A673 (cell line): Measurements from ENCODE around the gene GPD2. TPM values are rescaled to one million over a fixed set of nuclear protein-coding genes. Genes with fewer than 3 reads are reported as not detected.

ENCODE experiments used
- BruUV-seq: library from RNA; stranded (reverse); fragments of 400-500 nt; replicated peaks from 2 replicates; lab custom pipeline; 2021; lab: Mats Ljungman, UMichigan
- CTCF ChIA-PET: fragments of 300-600 bp; sonication (Branson Sonifier 250); formaldehyde crosslinking; loops from one replicate; lab custom pipeline; 2022; ENCODE audit warnings: antibody characterized with exemption; lab: Charles Lee
- POLR2A ChIA-PET: fragments of 300-600 bp; sonication (Branson Sonifier 250); formaldehyde crosslinking; loops from one replicate; lab custom pipeline; 2022; ENCODE audit warnings: antibody characterized with exemption; ENCODE audit not compliant: low non-redundant PET; lab: Charles Lee
- DNase-seq: peaks from one replicate; pipeline ENCODE4 v3.0.0-alpha.2; 2015; ENCODE audit warnings: low spot score
- H3K27ac ChIP-seq: fragments of 200-600 bp; sonication (generic); 2 replicates; pipeline ENCODE4 v1.5.1; 2016; ENCODE audit warnings: mixed run types, low read depth, mild to moderate bottlenecking, mixed read lengths, antibody characterized with exemption, low read length; ENCODE audit not compliant: poor library complexity, severe bottlenecking
- H3K27me3 ChIP-seq: fragments of 200-600 bp; sonication (generic); replicated peaks from 2 replicates; pipeline ENCODE4 v1.6.1; 2017; ENCODE audit warnings: mixed run types, low read depth, mild to moderate bottlenecking, mixed read lengths, antibody characterized with exemption, low read length; ENCODE audit not compliant: insufficient read depth, poor library complexity
- H3K36me3 ChIP-seq: fragments of 200-600 bp; sonication (generic); 2 replicates; pipeline ENCODE4 v1.6.1; 2016; ENCODE audit warnings: mixed run types, mild to moderate bottlenecking, mixed read lengths, antibody characterized with exemption, low read length; ENCODE audit not compliant: insufficient read depth, poor library complexity, severe bottlenecking
- H3K4me1 ChIP-seq: fragments of 200-600 bp; sonication (generic); 2 replicates; pipeline ENCODE4 v1.6.1; 2017; ENCODE audit warnings: mixed run types, mild to moderate bottlenecking, mixed read lengths, antibody characterized with exemption, low read length; ENCODE audit not compliant: insufficient read depth, poor library complexity, severe bottlenecking
- H3K4me3 ChIP-seq: fragments of 200-600 bp; sonication (generic); 2 replicates; pipeline ENCODE4 v1.5.1; 2016; ENCODE audit warnings: low read depth, mixed run types, mild to moderate bottlenecking, mixed read lengths, low read length; ENCODE audit not compliant: poor library complexity, severe bottlenecking
- H3K9me3 ChIP-seq: fragments of 200-600 bp; sonication (generic); 2 replicates; pipeline ENCODE4 v1.6.1; 2016; ENCODE audit warnings: mixed run types, low read depth, mild to moderate bottlenecking, mixed read lengths, antibody characterized with exemption, low read length; ENCODE audit not compliant: poor library complexity, severe bottlenecking
- CTCF ChIP-seq: fragments of 300-800, 200-600 bp; sonication (generic); conservative IDR thresholded peaks from 2 replicates; pipeline ENCODE4 v1.5.1; 2017; ENCODE audit warnings: low read depth, mild to moderate bottlenecking, antibody characterized with exemption, low read length, moderate library complexity, mixed read lengths
- EZH2 ChIP-seq: fragments of 200-600 bp; sonication (generic); IDR thresholded peaks from 2 replicates; pipeline ENCODE4 v1.6.1; 2017; ENCODE audit warnings: borderline replicate concordance, low read depth, mild to moderate bottlenecking, mixed read lengths, antibody characterized with exemption, low read length; ENCODE audit not compliant: poor library complexity, severe bottlenecking
- intact Hi-C: fragments of 100-400 bp; cut with micrococcal nuclease; formaldehyde crosslinking; loops from one replicate; pipeline ENCODE4 v1.10.0; 2022; ENCODE audit not compliant: unreplicated experiment
- total RNA-seq: library from RNA; stranded (reverse); gene quantifications from 2 replicates; pipeline ENCODE4 v1.2.3, GENCODE V29; 2021

GPD2 gene
- total RNA-seq, 1 experiment from 2014 or later, result 39.4 TPM

GRCh38 chr2:156437931-156438410 lies 1.8 kb downstream of the GPD2 start:
- no TSS peak for BruUV-seq
- H3K4me3 ChIP-seq, result no peak overlapping the region
- ChIA-PET CTCF (no interaction called here), POLR2A (no interaction called here)
- no peak for DNase-seq
- no peaks in the 10 kb centered on the region for H3K27me3 ChIP-seq
- TF ChIP-seq CTCF (no peak), EZH2 (no peak)
- H3K27ac ChIP-seq, result no peak overlapping the region
- no peaks in the 10 kb centered on the region for H3K36me3 ChIP-seq
- peaks cover 13% of the 10 kb centered on the region for H3K4me1 ChIP-seq
- intact Hi-C loops, result loop anchor here (10.0 kb wide), 1 partner anchor 747 kb away; no protein-coding TSS in a partner anchor
- H3K9me3 ChIP-seq, result no peaks in the 10 kb centered on the region

GRCh38 chr2:156443089-156443488 lies 6.9 kb downstream of the GPD2 start:
- Histone ChIP-seq H3K9me3 (no peaks in the 10 kb centered on the region), H3K27me3 (no peaks in the 10 kb centered on the region), H3K27ac (no peak overlapping the region), H3K4me3 (no peak overlapping the region), H3K4me1 (no peaks in the 10 kb centered on the region), H3K36me3 (no peaks in the 10 kb centered on the region)
- intact Hi-C loops, result no loop called here
- DNase-seq, result no peak
- TF ChIP-seq EZH2, result no peak
- TF ChIP-seq CTCF, result no peak
- ChIA-PET CTCF (no interaction called here), POLR2A (no interaction called here)
- no TSS peak for BruUV-seq

GRCh38 chr2:156445296-156446220 lies 9.4 kb downstream of the GPD2 start:
- DNase-seq, result peak; percentile 35
- Histone ChIP-seq H3K27me3 (no peaks in the 10 kb centered on the region), H3K27ac (no peak overlapping the region), H3K36me3 (no peaks in the 10 kb centered on the region), H3K4me1 (no peaks in the 10 kb centered on the region), H3K9me3 (no peaks in the 10 kb centered on the region), H3K4me3 (no peak overlapping the region)
- intact Hi-C loops, result no loop called here
- TF ChIP-seq EZH2, result no peak
- TF ChIP-seq CTCF, result no peak
- no TSS peak for BruUV-seq
- ChIA-PET CTCF (no interaction called here), POLR2A (no interaction called here)
